Tibial nerve (tissue), 4 donors: ENCODE measurements around the gene SYVN1.

Experiments
- CTCF ChIP-seq, 5 experiments: fragments of 200-600 bp in 3 of 5; fragments of 450-650 bp in 2 of 5; sonication (generic) in 3 of 5; IDR thresholded peaks; one replicate each; pipeline ENCODE4 v1.5.1; 2016 to 2019; ENCODE audit warnings: antibody characterized with exemption in 5 of 5, mild to moderate bottlenecking in 3 of 5, moderate library complexity in 2 of 5
- EP300 ChIP-seq, 2 donors: sonication (generic); formaldehyde crosslinking; IDR thresholded peaks; one replicate each; pipeline ENCODE4 v1.6.1; 2017; ENCODE audit warnings: antibody characterized with exemption in 2 of 2, mild to moderate bottlenecking in 1 of 2
- POLR2A ChIP-seq, 2 donors: fragments of 450-650 bp; IDR thresholded peaks; one replicate each; pipeline ENCODE4 v1.6.1; 2017; ENCODE audit warnings: antibody characterized with exemption in 2 of 2, mild to moderate bottlenecking in 2 of 2, moderate library complexity in 2 of 2

DNA sequence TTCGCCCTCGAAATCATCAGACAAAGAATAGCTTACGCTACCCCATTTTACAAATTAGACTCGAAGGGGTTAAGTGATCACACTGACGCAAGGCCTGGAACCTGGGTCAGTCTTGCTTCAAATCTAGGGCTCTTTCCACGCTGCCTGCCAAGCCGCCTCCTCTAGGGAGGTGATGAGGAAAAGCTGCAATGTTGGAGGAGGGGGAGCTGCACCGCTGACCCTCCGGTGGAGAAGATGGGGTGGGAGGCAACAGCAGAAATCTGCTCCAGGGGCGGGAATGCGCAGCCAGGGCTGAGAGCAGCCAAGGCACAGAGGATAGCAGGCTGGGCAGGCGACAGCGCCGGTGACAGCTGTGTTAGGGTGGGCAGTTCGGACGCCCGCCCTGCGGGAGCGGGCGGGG lies 595 bp downstream of the SYVN1 start:
- TF ChIP-seq CTCF (IDR thresholded peaks at IDR 0.05): no peak
- no peak for TF ChIP-seq POLR2A (IDR thresholded peaks at IDR 0.05)
- TF ChIP-seq EP300 (IDR thresholded peaks at IDR 0.05): no peak
